Colon (tissue), 2 donors: Measurements from ENCODE around the gene PEPD.

Experiments
- FAIRE-seq: peaks from 2 replicates; lab custom pipeline; 2012; peaks lifted over from hg19 to GRCh38; lab: Jason Lieb, UNC
- donor health status: control.
- donor health status: control.

PEPD gene

DNA sequence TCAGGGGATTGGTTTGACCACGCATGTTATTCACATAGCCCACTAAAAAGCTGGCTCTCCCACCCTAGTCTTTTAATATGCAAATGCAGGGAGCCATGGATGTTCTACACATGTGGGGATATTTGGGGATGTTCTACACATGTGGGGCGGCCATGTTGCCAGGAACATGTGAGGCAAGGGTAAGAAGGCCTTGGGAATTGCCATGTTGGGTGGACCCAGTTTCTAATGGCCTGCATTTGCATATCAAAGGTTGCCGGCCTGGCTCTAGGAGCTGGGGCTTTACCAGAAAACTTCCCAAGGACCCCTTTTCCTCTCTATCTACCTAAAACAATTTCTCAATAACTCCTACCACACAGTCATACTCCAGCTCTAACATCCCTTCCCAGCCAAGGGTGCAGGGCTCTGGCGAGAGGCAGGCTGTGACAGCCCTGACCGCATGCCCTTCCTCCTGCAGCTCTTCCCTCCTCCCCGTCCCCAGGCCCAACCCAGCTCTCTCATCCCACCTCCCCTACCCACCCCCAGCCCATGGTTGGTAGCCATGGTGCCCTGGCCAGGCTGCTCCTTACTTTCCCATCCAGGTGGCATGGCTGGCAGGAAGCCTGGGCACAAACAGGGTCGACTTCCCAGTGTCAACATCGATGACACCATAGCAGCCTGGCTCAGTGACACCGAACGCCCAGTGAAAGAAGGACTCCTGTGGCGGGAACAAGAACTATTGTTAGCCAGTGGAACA, 11.0 kb downstream of the PEPD start:
- FAIRE-seq = no peak

DNA sequence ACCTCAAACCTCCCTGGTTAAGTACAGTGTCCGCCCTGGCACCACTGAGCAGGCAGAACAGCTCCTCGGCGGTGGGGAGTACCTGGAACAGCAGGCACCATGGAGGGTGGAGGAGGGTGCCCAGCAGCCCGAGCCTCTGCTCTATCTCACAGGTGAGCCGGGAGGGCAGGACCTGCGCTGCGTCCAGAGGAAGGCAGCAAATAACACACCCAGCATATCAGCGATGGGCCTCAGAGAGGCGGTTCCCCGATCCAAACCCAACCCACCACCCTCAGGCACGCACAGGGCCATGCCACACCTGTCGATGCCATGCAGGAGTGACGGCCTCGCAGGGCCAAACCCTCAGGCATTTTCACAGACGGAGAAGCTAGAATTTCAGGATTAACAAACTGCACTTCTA, 11.8 kb downstream of the PEPD start:
- no peak for FAIRE-seq

DNA sequence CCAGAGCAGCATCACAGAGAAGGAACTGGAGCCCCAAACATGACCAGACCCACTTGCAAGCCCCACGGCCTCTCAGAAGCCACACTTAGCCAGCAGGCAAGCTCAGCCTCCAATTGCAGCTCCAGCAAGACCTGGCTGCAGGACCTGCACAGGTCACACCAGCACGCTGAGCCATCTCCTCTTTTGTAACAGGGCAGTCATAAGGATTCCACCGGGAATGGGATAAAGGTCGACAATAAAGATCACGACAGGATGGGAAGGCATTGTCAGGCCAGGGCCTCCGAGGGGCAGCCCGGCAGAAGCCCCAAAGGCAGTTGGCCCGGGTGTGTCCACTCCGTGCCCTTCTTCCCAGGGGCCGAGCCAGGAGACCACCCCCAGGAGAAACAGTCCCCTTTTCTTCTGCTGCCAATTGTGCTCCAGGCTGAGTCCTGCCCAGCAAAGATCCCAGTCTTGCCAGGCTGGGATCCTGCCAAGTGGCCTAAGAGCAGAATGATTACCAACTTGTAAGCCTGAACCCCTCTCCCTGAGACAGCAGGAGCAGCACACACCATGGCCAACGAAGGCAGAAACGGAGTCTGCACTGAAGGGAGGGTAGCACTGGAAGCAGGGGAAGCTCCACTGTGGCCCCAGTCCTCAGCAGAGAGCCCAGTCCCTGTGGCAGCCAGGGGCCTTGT, 12.5 kb downstream of the PEPD start:
- FAIRE-seq = no peak

DNA sequence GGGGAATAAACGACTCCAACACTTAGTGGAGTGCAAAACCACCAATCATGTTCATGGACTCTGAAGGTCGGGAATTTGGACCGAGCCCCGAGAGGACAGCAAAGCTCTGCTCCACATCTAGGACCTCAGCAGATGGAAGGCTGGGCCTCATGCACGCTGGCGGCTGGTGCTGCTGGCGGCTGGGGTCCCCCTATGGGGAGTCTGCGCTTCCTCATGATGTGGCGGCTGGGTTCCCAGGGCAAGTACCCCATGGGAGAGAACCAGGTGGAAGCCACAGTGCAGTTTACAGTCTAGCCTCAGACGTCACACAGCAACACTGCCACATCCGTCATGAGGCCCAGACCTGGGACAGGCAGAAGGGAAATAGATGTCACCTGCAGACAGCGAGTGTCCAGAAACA, 13.2 kb downstream of the PEPD start:
- no peak for FAIRE-seq

DNA sequence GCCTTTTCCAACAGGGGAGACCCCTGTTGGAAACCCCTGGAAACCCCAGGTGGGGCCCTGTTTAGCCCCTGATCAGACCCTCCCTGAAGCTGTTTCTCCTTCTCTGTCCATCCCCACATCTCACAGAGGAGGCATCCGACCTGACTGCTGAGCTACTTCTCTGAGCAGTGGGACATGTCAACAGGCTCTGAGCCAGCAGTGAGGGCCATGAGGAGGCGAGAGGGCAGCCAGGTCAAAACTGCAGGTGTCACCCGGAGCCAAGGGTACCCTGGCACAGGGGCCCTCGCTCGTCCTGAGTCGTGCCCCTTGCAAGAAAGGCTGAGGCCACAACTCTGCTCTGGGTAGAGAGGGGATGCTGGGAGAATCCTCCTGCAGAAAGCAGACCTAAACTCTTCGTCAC, 13.6 kb downstream of the PEPD start:
- no peak for FAIRE-seq

DNA sequence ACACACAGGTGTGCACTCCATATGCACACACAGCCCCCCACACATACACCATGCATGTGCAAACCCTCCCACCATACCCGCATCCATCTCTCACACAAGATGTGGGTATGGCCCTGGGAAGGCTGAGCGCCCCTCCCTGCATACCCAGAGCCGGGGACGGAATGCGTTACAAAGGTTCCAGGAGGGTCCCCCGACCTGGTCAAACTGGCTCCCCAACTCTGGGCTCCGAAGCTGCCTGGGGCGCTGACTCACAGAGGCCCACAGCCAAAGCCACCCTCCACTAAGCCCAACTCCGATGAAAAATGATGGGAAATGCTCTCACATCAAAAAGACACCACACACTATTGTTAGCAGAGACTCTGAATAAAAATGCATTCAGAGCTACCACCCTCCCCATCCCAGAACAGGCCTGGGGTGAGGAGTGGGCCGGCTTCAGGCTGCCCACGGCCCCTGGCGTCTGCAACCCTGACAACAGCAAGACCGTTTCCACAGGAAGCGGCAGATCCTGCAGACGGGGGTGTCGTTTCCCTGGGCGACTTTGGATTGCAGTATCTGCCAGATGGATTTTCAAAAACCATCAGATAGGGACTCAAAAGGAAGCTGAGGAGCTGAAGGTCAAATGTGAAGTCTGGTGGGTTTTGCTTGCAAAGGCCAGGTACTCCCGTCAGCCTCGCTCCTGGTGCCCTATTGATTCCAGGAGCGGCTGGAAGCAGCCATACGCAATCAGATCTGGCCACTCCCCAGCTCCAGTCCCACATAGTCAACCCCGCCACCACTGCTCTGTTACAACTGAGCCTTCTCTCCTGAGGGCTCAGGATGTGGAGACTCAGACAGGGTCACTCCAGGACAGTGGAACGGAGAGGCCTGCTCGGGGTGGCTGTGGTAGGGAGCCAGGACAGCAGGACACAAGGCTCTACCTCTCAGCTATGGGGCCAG, 14.3 kb downstream of the PEPD start:
- no peak for FAIRE-seq

DNA sequence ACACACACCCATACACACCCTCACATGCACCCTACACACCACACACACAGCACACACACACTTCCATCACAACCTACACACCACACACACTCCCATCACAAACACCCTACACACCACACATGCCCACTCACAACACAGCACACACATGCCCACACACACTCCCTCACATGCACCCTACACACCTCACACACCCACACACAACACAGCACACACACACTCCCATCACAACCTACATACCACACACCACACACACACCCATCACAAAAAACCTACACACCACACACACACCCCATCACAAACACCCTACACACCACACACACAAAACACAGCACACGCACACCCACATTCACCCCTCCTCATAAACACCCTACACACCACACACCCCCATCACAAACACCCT, 15.1 kb downstream of the PEPD start:
- no peak for FAIRE-seq

DNA sequence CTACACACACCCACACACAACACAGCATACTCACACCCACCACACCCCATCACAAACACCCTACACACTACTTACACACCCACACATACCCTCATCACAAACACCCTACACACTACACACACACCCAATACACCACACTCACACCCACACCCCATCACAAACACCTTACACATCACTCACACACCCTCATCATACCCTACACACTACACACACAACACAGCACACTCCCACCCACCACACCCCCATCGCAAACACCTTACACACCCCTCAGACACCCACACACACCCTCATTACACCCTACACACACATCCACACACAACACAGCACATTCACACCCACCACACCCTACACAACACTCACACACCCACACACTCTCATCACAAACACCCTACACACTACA, 15.8 kb downstream of the PEPD start:
- no peak for FAIRE-seq

DNA sequence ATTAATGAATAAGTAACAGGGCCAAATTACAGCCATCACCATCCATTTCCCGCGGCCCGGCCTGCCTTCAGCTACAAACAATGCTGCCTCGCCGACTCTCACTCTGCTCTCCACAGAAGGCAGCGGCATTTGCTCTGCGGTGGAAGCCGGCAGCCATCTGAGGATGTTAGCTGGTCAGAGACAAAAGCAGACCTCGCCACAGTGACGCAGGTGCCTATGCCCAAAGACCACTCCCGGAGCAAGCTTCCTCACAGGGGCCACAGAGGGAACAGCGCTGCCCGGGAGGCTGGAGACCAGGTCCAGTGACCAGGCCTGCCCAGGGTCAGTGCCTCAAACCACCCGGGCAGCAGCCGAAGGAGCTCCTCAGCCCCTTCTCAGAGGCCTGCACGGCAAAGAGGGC, 16.4 kb downstream of the PEPD start:
- no peak for FAIRE-seq

DNA sequence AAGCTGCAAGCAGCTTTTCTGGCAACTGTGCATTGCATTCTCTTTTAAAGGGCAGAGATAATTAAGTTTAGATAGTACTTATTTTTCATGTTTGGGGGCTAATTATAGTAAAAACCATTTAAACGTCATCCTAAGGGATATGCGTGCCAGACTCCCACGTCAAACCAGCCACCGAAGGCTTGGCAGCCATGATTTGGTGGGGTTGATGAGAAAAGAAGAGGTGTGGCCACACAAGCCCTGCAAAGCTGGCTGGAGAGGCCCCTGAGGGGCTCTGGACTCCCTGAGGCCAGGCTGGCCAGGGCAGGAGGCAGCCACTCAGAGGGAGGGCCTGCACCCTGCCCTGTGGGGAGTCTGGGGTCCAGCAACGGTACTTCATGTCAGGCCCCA, 17.5 kb downstream of the PEPD start:
- FAIRE-seq = no peak

DNA sequence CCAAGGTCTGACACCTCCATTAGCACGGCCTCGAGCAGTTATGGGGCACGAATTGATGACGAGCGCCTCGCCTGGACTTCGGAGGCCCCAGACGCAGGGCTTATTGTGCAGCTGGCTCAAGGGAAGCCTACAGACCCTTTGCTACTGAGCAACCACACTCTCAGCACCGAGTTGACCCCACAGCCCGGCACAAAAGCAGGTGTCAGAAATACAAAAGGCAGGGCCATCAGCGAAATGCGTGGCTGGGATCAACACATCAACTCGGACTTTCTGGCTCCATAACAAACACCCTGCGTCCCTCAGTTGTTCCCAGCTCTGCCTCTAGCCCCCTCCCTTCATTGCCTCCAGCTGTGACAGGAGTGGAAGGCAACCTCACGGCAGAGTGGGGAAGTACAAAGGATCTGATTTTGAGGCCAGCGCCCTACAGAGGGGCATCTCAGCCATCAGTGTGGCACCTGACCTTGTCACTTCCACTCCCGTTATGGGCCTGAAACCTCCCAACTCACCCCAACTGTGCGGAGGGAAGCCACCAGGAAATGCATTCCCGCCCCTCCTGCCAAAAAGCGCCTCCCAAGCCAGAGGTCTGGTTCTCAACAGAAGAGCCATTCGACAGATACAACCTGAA, 18.0 kb downstream of the PEPD start:
- FAIRE-seq = no peak

DNA sequence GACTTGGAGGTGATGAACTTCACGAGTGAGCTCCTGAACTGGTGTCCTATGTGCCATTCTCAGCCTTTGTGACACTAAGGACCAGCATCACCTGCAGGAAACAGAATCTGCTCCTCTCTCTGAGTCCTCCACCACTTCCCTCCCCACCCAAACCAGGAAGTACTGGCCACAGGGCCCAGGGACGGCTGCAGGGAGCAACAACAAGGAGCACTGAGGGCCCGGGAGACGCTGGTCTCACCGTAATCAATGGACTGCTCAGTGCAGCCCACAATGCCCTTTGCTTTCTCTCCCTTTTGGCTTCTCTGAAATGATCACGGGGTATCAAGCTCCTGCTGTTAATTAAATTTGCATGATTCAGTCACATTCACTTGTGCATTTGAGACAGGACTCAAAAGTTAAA, 18.6 kb downstream of the PEPD start:
- FAIRE-seq = no peak

DNA sequence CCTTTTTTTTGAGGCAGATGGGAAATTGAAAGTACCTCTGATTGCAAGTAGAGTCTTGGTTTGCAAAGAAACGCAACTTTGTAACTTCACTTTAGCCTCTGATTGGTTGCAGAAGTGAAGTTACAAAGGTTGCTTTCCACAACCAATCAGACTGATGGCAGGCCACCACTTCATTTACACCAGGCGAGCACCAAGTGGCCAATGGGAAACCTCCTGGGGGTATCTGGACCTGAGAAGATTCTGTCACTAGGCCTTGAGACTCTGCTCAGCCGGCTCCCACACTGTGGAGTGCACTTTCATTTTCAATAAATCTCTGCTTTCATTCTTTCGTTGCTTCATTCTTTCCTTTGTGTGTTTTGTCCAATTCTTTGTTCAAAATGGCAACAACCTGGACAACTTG, 19.1 kb downstream of the PEPD start:
- no peak for FAIRE-seq

DNA sequence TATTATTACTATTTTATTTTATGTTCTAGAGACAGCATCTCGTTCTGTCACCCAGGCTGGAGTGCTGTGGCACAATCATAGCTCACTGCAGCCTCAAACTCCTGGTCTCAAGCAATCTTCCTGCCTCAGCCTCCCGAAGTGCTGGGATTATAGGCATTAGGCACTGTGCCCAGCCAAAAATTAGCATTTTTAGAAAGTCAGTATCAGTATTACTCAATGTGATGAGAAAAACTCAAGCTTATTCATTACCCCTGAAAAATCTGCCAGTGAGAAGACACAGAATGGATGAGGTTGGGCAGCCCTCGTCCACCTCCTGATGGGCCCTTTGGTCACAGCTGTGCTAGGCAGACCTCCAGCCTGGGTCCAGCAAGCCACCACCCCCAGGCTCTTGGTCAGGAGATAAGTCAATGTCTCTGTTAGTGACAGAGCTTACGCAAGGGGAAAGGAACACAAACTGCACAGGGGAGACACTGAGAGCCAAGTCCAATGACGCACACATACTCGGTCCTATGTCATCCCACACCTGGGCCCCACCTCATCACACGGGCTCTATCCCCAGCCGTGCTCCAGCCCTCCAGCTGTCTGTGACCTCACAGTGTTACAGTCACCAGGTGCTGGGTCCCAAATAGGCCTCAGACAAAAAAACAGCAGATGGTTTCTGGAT, 19.8 kb downstream of the PEPD start:
- FAIRE-seq = no peak

DNA sequence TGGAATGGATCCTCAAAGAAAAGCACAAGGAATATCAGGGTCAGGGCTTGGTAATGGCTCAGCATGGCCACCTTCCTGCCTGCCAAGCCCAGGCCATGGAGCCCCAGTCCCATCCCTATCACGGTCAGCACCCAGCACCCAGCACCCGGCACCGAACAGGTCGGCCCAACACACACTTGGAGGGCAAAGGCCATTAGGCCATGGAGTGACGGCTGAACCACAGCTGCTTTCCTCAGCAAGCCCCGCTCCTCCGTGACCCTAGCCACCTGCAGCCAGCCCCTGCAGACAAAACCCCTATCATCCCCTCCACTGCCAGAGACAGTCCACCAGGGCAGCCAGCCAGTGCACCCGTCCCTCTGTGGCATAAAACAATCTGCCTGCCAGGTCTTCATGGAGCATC, 20.6 kb downstream of the PEPD start:
- FAIRE-seq = no peak

DNA sequence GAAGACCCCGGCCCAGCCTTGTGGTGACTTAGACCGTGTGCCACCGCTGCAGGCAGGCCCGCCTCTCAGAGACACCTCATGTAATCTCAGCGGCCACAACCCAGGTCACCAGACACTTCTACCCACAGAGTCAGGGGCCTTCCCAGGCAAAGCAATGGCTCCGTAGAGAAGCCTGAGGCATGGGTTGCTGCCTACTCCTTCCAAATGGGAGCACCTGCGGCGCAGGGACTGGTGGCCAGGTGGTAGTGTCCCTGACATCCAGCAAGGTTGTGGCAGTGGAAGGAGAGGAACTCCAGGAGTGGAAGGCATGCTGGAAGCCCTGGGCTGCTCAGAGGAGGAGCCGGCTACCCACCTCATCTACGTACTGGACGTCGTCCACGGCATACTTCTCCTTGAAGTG, 21.0 kb downstream of the PEPD start:
- FAIRE-seq = no peak

DNA sequence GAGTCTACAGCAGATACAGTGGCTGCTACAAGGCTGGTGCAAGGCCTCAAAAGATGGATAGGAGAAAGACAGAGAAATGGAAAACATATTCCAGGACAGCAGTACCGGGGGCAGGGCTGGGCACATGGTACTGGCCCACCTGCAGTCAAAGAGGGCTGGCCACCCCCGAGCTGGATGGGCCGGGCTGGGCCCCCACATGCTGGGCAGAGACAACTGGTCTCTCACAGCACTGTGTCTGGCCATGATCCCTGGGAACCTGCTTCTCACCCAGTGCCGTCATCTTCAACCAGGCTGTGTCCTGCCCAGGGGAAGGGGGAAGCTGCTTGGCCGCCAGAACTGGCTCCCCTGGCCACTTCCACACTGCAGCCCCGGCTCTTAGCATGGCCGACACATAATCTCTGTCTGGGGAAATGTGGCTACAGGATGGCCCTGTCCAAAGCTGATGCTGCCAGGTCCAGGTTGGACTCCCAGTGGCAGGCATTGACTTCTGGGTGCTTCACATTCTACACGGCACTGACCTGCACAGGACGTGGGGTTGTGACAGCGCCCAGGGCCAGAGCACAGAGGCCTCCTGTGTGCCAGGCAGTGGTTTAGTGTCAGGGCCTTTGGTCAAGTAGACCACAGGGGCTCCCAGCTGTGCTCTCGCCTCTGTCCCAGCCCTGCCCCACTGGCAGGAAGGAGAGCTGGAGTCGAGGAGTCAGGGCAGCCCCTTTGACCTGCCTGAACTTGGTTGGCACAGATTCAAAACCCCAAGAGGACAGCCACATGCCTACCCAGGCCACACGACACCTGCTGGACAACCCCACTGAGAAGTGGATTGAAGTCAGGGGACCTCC, 21.7 kb downstream of the PEPD start:
- no peak for FAIRE-seq

DNA sequence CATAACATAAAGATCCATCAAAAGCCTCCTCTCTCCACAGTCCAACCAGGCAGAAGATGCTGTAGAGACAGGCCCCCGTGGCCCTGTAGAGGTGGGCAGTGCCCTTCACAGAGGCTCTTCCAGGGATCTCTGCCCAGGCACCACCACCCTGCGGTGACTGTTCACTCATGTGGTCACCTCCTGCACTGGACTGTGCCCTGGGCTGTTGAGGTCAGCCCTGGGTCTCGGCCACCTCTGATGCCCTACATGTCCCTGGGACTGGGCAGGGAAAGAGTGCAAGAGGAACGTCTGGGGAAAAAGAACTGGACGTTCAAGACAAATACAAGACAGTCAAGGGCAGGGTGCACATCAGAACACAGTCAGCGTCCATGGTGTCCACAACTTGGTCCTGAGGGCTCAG, 22.3 kb downstream of the PEPD start:
- no peak for FAIRE-seq

DNA sequence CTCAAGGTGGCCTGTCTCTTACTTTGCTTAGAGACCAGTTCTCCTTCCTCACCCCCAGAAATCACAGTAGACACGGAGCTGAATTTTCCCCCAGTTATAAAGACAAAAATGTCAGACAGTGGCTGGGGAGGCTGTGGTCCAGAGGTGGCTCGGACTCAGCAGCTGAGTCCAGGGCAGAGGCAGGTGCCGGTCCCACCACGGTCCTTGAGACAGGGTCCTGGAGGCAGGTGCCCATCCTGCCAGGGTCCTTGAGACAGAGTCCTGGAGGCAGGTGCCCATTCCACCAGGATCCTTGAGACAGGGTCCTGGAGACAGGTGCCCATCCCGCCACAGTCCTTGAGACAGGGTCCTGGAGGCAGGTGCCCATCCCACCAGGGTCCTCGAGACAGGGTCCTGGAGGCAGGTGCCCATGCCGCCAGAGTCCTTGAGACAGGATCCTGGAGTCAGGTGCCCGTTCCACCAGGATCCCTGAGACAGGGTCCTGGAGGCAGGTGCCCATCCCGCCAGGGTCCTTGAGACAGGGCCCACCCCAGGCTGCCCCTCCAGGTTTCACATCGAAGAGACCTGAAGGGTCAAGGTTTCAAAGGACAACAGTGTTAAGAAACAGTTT, 23.1 kb downstream of the PEPD start:
- FAIRE-seq = no peak

DNA sequence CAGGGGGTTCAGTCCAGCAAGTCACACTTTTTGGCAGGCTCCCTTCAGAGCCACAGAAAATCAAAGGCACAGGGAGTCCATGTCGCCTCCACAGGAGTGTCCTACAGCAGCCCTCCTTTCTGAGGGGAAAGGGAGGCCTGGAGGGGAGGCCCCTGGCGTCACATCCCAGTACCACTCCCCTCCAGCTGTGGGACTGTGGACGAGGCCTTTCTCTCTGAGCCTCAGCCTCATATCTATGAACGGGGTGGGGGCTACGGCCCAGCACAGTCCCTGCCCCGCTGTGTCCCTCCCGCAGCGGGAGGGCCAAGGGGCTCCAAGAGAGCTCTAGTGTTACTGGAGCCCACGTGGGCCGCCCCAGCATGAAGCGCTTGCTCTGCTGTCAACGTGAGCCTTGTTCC, 23.8 kb downstream of the PEPD start:
- no peak for FAIRE-seq
